Natural killer cell (primary cell): ENCODE data around the gene KIF1A. TPM values are rescaled to one million over a fixed set of nuclear protein-coding genes. Genes with fewer than 3 reads are reported as not detected.

ENCODE experiments used
- ATAC-seq, 3 donors: fragments of 150-1000 bp in 2 of 3; fragments of 200-7000 bp in 1 of 3; cut with Tn5 transposase; 1 replicate in 1 of 3; 2 replicates in 2 of 3; pipeline ENCODE4 v1.10.0; 2021; ENCODE audit warnings: mild to moderate bottlenecking in 2 of 3, moderate library complexity in 2 of 3
- DNase-seq, 2 donors: peaks; one replicate each; pipeline versions ENCODE4 v3.0.0 to v3.0.0-alpha.2; 2013 to 2021; ENCODE audit warnings: mixed read lengths in 1 of 2
- H3K27ac ChIP-seq: one replicate; pipeline ENCODE4 v1.5.1; 2013; ENCODE audit warnings: mild to moderate bottlenecking, low read length
- H3K27me3 ChIP-seq: one replicate; pipeline ENCODE4 v1.6.1; 2013; ENCODE audit warnings: low read length; ENCODE audit not compliant: control insufficient read depth, insufficient read depth
- H3K36me3 ChIP-seq: one replicate; pipeline ENCODE4 v1.6.1; 2013; ENCODE audit warnings: low read length; ENCODE audit not compliant: control insufficient read depth, insufficient read depth
- H3K4me1 ChIP-seq: one replicate; pipeline ENCODE4 v1.6.1; 2013; ENCODE audit warnings: low read length; ENCODE audit not compliant: control insufficient read depth, insufficient read depth
- H3K4me3 ChIP-seq: one replicate; pipeline ENCODE4 v1.5.1; 2013; ENCODE audit warnings: low read length
- H3K9me3 ChIP-seq: one replicate; pipeline ENCODE4 v1.6.1; 2013; ENCODE audit warnings: low read length; ENCODE audit not compliant: control insufficient read depth, insufficient read depth
- H3K27ac Mint-ChIP-seq, 2 donors: one replicate each; pipeline ENCODE4 v1.8.0; 2022; ENCODE audit warnings: mild to moderate bottlenecking in 2 of 2, mixed read lengths in 2 of 2, moderate library complexity in 1 of 2
- H3K27me3 Mint-ChIP-seq, 2 donors: one replicate each; pipeline ENCODE4 v1.8.0; 2022; ENCODE audit warnings: low read depth in 2 of 2, mixed read lengths in 2 of 2
- H3K36me3 Mint-ChIP-seq: one replicate; pipeline ENCODE4 v1.8.0; 2022; ENCODE audit warnings: mixed read lengths
- H3K4me1 Mint-ChIP-seq, 2 donors: one replicate each; pipeline ENCODE4 v1.8.0; 2022; ENCODE audit warnings: mixed read lengths in 2 of 2
- H3K4me3 Mint-ChIP-seq: one replicate; pipeline ENCODE4 v1.8.0; 2022; ENCODE audit warnings: mild to moderate bottlenecking, moderate library complexity, mixed read lengths
- H3K9me3 Mint-ChIP-seq, 2 donors: one replicate each; pipeline ENCODE4 v1.8.0; 2022; ENCODE audit warnings: mixed read lengths in 2 of 2
- CTCF ChIP-seq: fragments of 200-600 bp; IDR thresholded peaks from one replicate; pipeline ENCODE4 v1.8.0; 2022; ENCODE audit warnings: antibody characterized with exemption
- WGBS: methylation state at CpG from one replicate; pipeline ENCODE4 v1.1.7; 2013; ENCODE audit warnings: missing lambda C conversion rate; ENCODE audit not compliant: insufficient coverage; 5-methylcytosine and 5-hydroxymethylcytosine counted together
- intact Hi-C: fragments of 100-400 bp; cut with micrococcal nuclease; formaldehyde crosslinking; loops from one replicate; pipeline ENCODE4 v1.14.2; 2022
- total RNA-seq, 4 donors: library from RNA; stranded (reverse); fragments of 120-200 nt in 1 of 4; gene quantifications; one replicate each; pipeline versions ENCODE4 v1.2.3 to v1.2.4, GENCODE V29; 2013 to 2022

Gene KIF1A
- total RNA-seq, 3 donors from 2014 or later (not counting 1 experiment from before 2014, with no cell fraction given): 0.09 TPM; not detected in 2

- WGBS: 6% methylated on average over 6 of the region's 7 CpGs
- no peak for DNase-seq
- H3K9me3 ChIP-seq: no peaks in the 10 kb centered on the region
- Mint-ChIP-seq H3K9me3 (no peaks in the 10 kb centered on the region), H3K4me3 (peak overlapping the region; percentile 55), H3K36me3 (no peaks in the 10 kb centered on the region), H3K27me3 (peaks cover 51 to 61% of the 10 kb centered on the region in 2 donors), H3K27ac (no peak overlapping the region), H3K4me1 (no peaks in the 10 kb centered on the region)
- no peak for TF ChIP-seq CTCF
- no peak for ATAC-seq
- no peaks in the 10 kb centered on the region for H3K4me1 ChIP-seq
- no peaks in the 10 kb centered on the region for H3K36me3 ChIP-seq
- H3K27me3 ChIP-seq: peaks cover 32% of the 10 kb centered on the region
- intact Hi-C loops: no loop called here
- H3K4me3 ChIP-seq: no peak overlapping the region
- H3K27ac ChIP-seq: no peak overlapping the region
Measured at GRCh38 chr2:240821429-240821778, 1.4 kb upstream of the KIF1A start.

- Histone ChIP-seq H3K36me3 (no peaks in the 10 kb centered on the region), H3K4me3 (no peak overlapping the region), H3K4me1 (no peaks in the 10 kb centered on the region), H3K9me3 (no peaks in the 10 kb centered on the region), H3K27ac (no peak overlapping the region), H3K27me3 (peaks cover 29% of the 10 kb centered on the region)
- Mint-ChIP-seq H3K27me3 (peaks cover 53 to 60% of the 10 kb centered on the region in 2 donors), H3K4me3 (no peak overlapping the region), H3K36me3 (no peaks in the 10 kb centered on the region), H3K27ac (no peak overlapping the region), H3K4me1 (no peaks in the 10 kb centered on the region), H3K9me3 (no peaks in the 10 kb centered on the region)
- TF ChIP-seq CTCF: no peak
- DNase-seq (no peak), ATAC-seq (peak in 1 of 3 donors; percentile 37)
- intact Hi-C loops: no loop called here
- WGBS: 2% methylated on average over 64 of the region's 64 CpGs
Measured at GRCh38 chr2:240820607-240821428, 799 bp upstream of the KIF1A start.

- H3K27ac Mint-ChIP-seq: no peak overlapping the region
- no peaks in the 10 kb centered on the region for H3K36me3 ChIP-seq
- no peaks in the 10 kb centered on the region for H3K4me1 ChIP-seq
- no peaks in the 10 kb centered on the region for H3K36me3 Mint-ChIP-seq
- peaks cover 43 to 48% of the 10 kb centered on the region in 2 donors for H3K27me3 Mint-ChIP-seq
- no peaks in the 10 kb centered on the region for H3K4me1 Mint-ChIP-seq
- H3K9me3 Mint-ChIP-seq: no peaks in the 10 kb centered on the region
- H3K9me3 ChIP-seq: no peaks in the 10 kb centered on the region
- H3K27ac ChIP-seq: no peak overlapping the region
- ATAC-seq (no peak), DNase-seq (no peak)
- TF ChIP-seq CTCF: no peak
- intact Hi-C loops: no loop called here
- no peak overlapping the region for H3K4me3 Mint-ChIP-seq
- peaks cover 25% of the 10 kb centered on the region for H3K27me3 ChIP-seq
- H3K4me3 ChIP-seq: no peak overlapping the region
- 3% methylated on average over 80 of the region's 81 CpGs for WGBS
Measured at GRCh38 chr2:240819126-240819857, 727 bp downstream of the KIF1A start.
